Activated CD8-positive, alpha-beta memory T cell treated with anti-CD3 and anti-CD28 coated beads, Interleukin-2, amount 50 U/mL, for 24 hours (primary cell): ENCODE data around the gene COG8.

Experiments used
- DNase-seq: peaks from one replicate; pipeline ENCODE4 v3.0.0-alpha.2; 2020; ENCODE audit errors: extremely low read depth

Gene COG8

GRCh38 chr16:69286941-69287713, 52.2 kb downstream of the COG8 start:
- no peak for DNase-seq

- no peak for DNase-seq
These were observed 54.1 kb downstream of the COG8 start for GRCh38 chr16:69285240-69285639.

- no peak for DNase-seq
These were observed 55.5 kb downstream of the COG8 start for GRCh38 chr16:69283851-69284250.

- DNase-seq = no peak
These were observed 62.0 kb downstream of the COG8 start for GRCh38 chr16:69277413-69277812.
